ENCODE data around the gene DMRTA2.

Gene DMRTA2

GRCh38 chr1:50422946-50423669 is at the start of gene DMRTA2:
TSS of gene DMRTA2 (minus strand) at chr1:50423443. CDS start at chr1:50421536, 1,907 bp downstream.
- DNase-seq, result no peak

GRCh38 chr1:50471967-50472366 is 48.7 kb upstream of the DMRTA2 start:
- no peak for DNase-seq

GRCh38 chr1:50462964-50463363 is 39.7 kb upstream of the DMRTA2 start:
- no peak for DNase-seq

GRCh38 chr1:50458507-50458906 is 35.3 kb upstream of the DMRTA2 start:
- no peak for DNase-seq

GRCh38 chr1:50454911-50455310 is 31.7 kb upstream of the DMRTA2 start:
- DNase-seq, result no peak

- DNase-seq, result no peak
Measured at GRCh38 chr1:50453266-50453665, 30.0 kb upstream of the DMRTA2 start.

- no peak for DNase-seq
Measured at GRCh38 chr1:50452700-50453099, 29.5 kb upstream of the DMRTA2 start.

- no peak for DNase-seq
Measured at GRCh38 chr1:50450861-50451653, 27.8 kb upstream of the DMRTA2 start.

- no peak for DNase-seq
Measured at GRCh38 chr1:50447961-50448360, 24.7 kb upstream of the DMRTA2 start.

- no peak for DNase-seq
Measured at GRCh38 chr1:50441183-50441582, 17.9 kb upstream of the DMRTA2 start.

GRCh38 chr1:50438945-50439344 is 15.7 kb upstream of the DMRTA2 start:
- no peak for DNase-seq

GRCh38 chr1:50436489-50436888 is 13.2 kb upstream of the DMRTA2 start:
- no peak for DNase-seq

GRCh38 chr1:50430010-50430405 is 6.8 kb upstream of the DMRTA2 start:
- DNase-seq, result no peak

- DNase-seq, result no peak
Measured at GRCh38 chr1:50427818-50428779, 4.9 kb upstream of the DMRTA2 start.

- no peak for DNase-seq
Measured at GRCh38 chr1:50427086-50427817, 4.0 kb upstream of the DMRTA2 start.

- DNase-seq, result no peak
Measured at GRCh38 chr1:50426702-50427085, 3.5 kb upstream of the DMRTA2 start.

- DNase-seq, result no peak
Measured at GRCh38 chr1:50426108-50426700, 3.0 kb upstream of the DMRTA2 start.

GRCh38 chr1:50425376-50426107 is 2.3 kb upstream of the DMRTA2 start:
- DNase-seq, result no peak

- no peak for DNase-seq
Measured at GRCh38 chr1:50424884-50425375, 1.7 kb upstream of the DMRTA2 start.

- DNase-seq, result no peak
Measured at GRCh38 chr1:50424045-50424883, 1.0 kb upstream of the DMRTA2 start.

Measured in activated CD4-positive, CD25-positive, alpha-beta regulatory T cell (primary cell).